B cell (primary cell): ENCODE data around the gene NTM. TPM values are rescaled to one million over a fixed set of nuclear protein-coding genes. Genes with fewer than 3 reads are reported as not detected.

ENCODE experiments used
- ATAC-seq: fragments of 200-7000 bp; cut with Tn5 transposase; one replicate; pipeline ENCODE4 v1.10.0; 2021; ENCODE audit warnings: low read depth, mild to moderate bottlenecking, moderate number of reproducible peaks, moderate library complexity
- CTCF ChIA-PET: fragments of 350-600 bp; sonication (Branson Sonifier 250); formaldehyde crosslinking; loops from one replicate; lab custom pipeline; 2021; ENCODE audit warnings: antibody characterized with exemption, inconsistent platforms; lab: Charles Lee
- POLR2A ChIA-PET: fragments of 350-600 bp; sonication (Branson Sonifier 250); formaldehyde crosslinking; loops from one replicate; lab custom pipeline; 2021; ENCODE audit warnings: antibody characterized with exemption; lab: Charles Lee
- DNase-seq: peaks from one replicate; pipeline ENCODE4 v3.0.0; 2013
- H2AFZ ChIP-seq: 2 replicates; pipeline ENCODE4 v1.6.1; 2012; ENCODE audit warnings: mild to moderate bottlenecking, low read depth, low read length; ENCODE audit not compliant: insufficient read depth, poor library complexity, severe bottlenecking
- H3K27ac ChIP-seq, 2 donors: 1 replicate in 1 of 2; 2 replicates in 1 of 2; pipeline ENCODE4 v1.5.1; 2012 to 2013; ENCODE audit warnings: low read length in 2 of 2, mild to moderate bottlenecking in 2 of 2, moderate library complexity in 1 of 2
- H3K27me3 ChIP-seq, 4 experiments: fragments of 200-600 bp in 1 of 4; sonication (generic) in 1 of 4; replicated peaks in 1 of 4; 1 replicate in 2 of 4; 2 replicates in 2 of 4; pipeline versions ENCODE4 v1.6.1 to v1.7.0; 2013 to 2016; ENCODE audit warnings: low read length in 3 of 4, mild to moderate bottlenecking in 2 of 4, mixed read lengths in 1 of 4, moderate library complexity in 1 of 4; ENCODE audit not compliant: insufficient read depth in 4 of 4, control insufficient read depth in 3 of 4; ENCODE audit errors: control extremely low read depth in 1 of 4
- H3K36me3 ChIP-seq, 2 experiments: replicated peaks in 1 of 2; 1 replicate in 1 of 2; 2 replicates in 1 of 2; pipeline versions ENCODE4 v1.6.1 to v1.7.1; 2013; ENCODE audit warnings: low read length in 1 of 2; ENCODE audit not compliant: insufficient read depth in 2 of 2, control insufficient read depth in 1 of 2; ENCODE audit errors: control extremely low read depth in 1 of 2, extremely low read depth in 1 of 2
- H3K4me1 ChIP-seq, 2 donors: fragments of 200-600 bp in 1 of 2; sonication (generic) in 1 of 2; 1 replicate in 1 of 2; 2 replicates in 1 of 2; pipeline versions ENCODE4 v1.5.1 to v1.6.1; 2013 to 2017; ENCODE audit warnings: low read length in 2 of 2; ENCODE audit not compliant: control insufficient read depth in 2 of 2, insufficient read depth in 2 of 2
- H3K4me2 ChIP-seq: replicated peaks from 2 replicates; pipeline ENCODE3; 2012; ENCODE audit warnings: mild to moderate bottlenecking, low read depth, low read length; ENCODE audit not compliant: poor library complexity, severe bottlenecking
- H3K4me3 ChIP-seq, 5 experiments: fragments of 200-600 bp in 1 of 5; sonication (generic) in 1 of 5; 1 replicate in 3 of 5; 2 replicates in 2 of 5; pipeline versions ENCODE4 v1.5.1 to v1.7.0; 2011 to 2016; ENCODE audit warnings: low read length in 4 of 5, mild to moderate bottlenecking in 4 of 5, low read depth in 2 of 5, control low read depth in 1 of 5, moderate library complexity in 1 of 5; ENCODE audit not compliant: insufficient read depth in 1 of 5; ENCODE audit errors: control extremely low read depth in 1 of 5, extremely low read depth in 1 of 5
- H3K79me2 ChIP-seq: fragments of 200-600 bp; sonication (generic); one replicate; pipeline ENCODE4 v1.6.0; 2016; ENCODE audit warnings: low read length; ENCODE audit not compliant: control insufficient read depth, insufficient read depth
- H3K9ac ChIP-seq: fragments of 200-600 bp; sonication (generic); 2 replicates; pipeline ENCODE4 v1.6.1; 2017; ENCODE audit warnings: mild to moderate bottlenecking, low read length, moderate library complexity
- H3K9me3 ChIP-seq, 3 donors: one replicate each; pipeline versions ENCODE4 v1.6.1 to v1.7.1; 2013; ENCODE audit warnings: low read length in 2 of 3; ENCODE audit not compliant: control insufficient read depth in 2 of 3, insufficient read depth in 1 of 3; ENCODE audit errors: control extremely low read depth in 1 of 3
- H4K20me1 ChIP-seq: 2 replicates; pipeline ENCODE4 v1.6.0; 2012; ENCODE audit warnings: mild to moderate bottlenecking, low read length; ENCODE audit not compliant: insufficient read depth, control insufficient read depth, poor library complexity, severe bottlenecking
- H3K27ac Mint-ChIP-seq: one replicate; pipeline ENCODE4 v1.8.0; 2021; ENCODE audit warnings: mixed read lengths
- H3K27me3 Mint-ChIP-seq: one replicate; pipeline ENCODE4 v1.8.0; 2021; ENCODE audit warnings: mixed read lengths
- H3K4me1 Mint-ChIP-seq: one replicate; pipeline ENCODE4 v1.8.0; 2021; ENCODE audit warnings: mixed read lengths
- H3K4me3 Mint-ChIP-seq: one replicate; pipeline ENCODE4 v1.8.0; 2021; ENCODE audit warnings: mixed read lengths
- H3K9me3 Mint-ChIP-seq: one replicate; pipeline ENCODE4 v1.8.0; 2022; ENCODE audit warnings: mixed read lengths; ENCODE audit not compliant: insufficient read depth
- EZH2 ChIP-seq: IDR thresholded peaks from 2 replicates; pipeline ENCODE4 v1.6.1; 2012; ENCODE audit warnings: borderline replicate concordance, low read depth, mild to moderate bottlenecking, moderate library complexity, low read length; ENCODE audit not compliant: insufficient read depth, poor library complexity, severe bottlenecking
- WGBS: methylation state at CpG from one replicate; pipeline ENCODE4 v1.1.5; 2013; ENCODE audit warnings: missing lambda C conversion rate; ENCODE audit not compliant: insufficient coverage; 5-methylcytosine and 5-hydroxymethylcytosine counted together
- intact Hi-C: fragments of 100-400 bp; cut with micrococcal nuclease; formaldehyde crosslinking; loops from one replicate; pipeline ENCODE4 v1.10.0; 2022
- polyA plus RNA-seq: library from polyadenylated mRNA; depleted of rRNA; stranded (reverse); fragments of >200 nt; gene quantifications from 2 replicates; pipeline ENCODE4 v1.2.3, GENCODE V29; 2012
- total RNA-seq, 2 donors: library from RNA; stranded (reverse); fragments of 120-200 nt in 1 of 2; gene quantifications; 1 replicate in 1 of 2; 2 replicates in 1 of 2; pipeline versions ENCODE4 v1.2.3 to v1.2.4, GENCODE V29; 2013 to 2022
- TF ChIP-seq, protein P1 (sequence below): fragments of 200-600 bp; IDR thresholded peaks from one replicate; pipeline ENCODE4 v1.8.0; 2022; ENCODE audit warnings: antibody characterized with exemption, mild to moderate bottlenecking

Gene NTM
- total and polyA plus RNA-seq, 2 donors (not counting 1 experiment from before 2014, with no cell fraction given), result not detected

DNA sequence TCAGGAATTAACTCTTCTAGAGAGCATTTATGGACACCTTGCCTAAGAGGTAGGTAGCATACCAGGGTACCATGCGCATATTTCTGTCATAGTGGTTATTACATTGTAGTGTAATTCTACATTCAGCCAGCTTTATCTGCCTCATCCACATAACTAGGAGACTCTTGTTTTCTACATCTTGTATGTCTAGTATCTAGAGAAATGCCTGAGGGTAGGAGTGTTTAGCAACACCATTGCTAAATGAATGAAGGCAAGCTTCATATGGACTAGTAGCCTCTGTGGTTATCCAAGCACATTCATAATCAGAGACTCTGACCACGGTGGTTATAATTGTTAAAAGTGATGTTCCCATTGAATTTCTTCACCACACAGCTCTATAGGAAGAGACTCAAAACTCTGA is 107.9 kb downstream of the NTM start:
- Histone ChIP-seq H3K4me1 (no peaks in the 10 kb centered on the region), H3K27me3 (no peaks in the 10 kb centered on the region), H3K27ac (no peak overlapping the region), H3K4me2 (no peak overlapping the region), H3K36me3 (no peaks in the 10 kb centered on the region), H3K79me2 (no peaks in the 10 kb centered on the region), H3K4me3 (no peak overlapping the region), H4K20me1 (no peaks in the 10 kb centered on the region), H3K9ac (no peak overlapping the region), H3K9me3 (no peaks in the 10 kb centered on the region), H2AFZ (no peak overlapping the region)
- no peak overlapping the region for H3K4me3 Mint-ChIP-seq
- H3K27ac Mint-ChIP-seq, result no peak overlapping the region
- ChIA-PET CTCF (no interaction called here), POLR2A (no interaction called here)
- ATAC-seq (no peak), DNase-seq (no peak)
- intact Hi-C loops, result no loop called here
- H3K4me1 Mint-ChIP-seq, result no peaks in the 10 kb centered on the region
- no peak for TF ChIP-seq EZH2
- TF ChIP-seq, protein P1, sequence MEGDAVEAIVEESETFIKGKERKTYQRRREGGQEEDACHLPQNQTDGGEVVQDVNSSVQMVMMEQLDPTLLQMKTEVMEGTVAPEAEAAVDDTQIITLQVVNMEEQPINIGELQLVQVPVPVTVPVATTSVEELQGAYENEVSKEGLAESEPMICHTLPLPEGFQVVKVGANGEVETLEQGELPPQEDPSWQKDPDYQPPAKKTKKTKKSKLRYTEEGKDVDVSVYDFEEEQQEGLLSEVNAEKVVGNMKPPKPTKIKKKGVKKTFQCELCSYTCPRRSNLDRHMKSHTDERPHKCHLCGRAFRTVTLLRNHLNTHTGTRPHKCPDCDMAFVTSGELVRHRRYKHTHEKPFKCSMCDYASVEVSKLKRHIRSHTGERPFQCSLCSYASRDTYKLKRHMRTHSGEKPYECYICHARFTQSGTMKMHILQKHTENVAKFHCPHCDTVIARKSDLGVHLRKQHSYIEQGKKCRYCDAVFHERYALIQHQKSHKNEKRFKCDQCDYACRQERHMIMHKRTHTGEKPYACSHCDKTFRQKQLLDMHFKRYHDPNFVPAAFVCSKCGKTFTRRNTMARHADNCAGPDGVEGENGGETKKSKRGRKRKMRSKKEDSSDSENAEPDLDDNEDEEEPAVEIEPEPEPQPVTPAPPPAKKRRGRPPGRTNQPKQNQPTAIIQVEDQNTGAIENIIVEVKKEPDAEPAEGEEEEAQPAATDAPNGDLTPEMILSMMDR, result no peak
- no peaks in the 10 kb centered on the region for H3K9me3 Mint-ChIP-seq
- no peaks in the 10 kb centered on the region for H3K27me3 Mint-ChIP-seq
- WGBS, result no CpG with 5 or more reads among the region's 2 CpGs

GRCh38 chr11:131481303-131481702 is 110.9 kb downstream of the NTM start:
- DNase-seq (no peak), ATAC-seq (no peak)
- Histone ChIP-seq H2AFZ (no peak overlapping the region), H3K4me1 (no peaks in the 10 kb centered on the region), H3K27me3 (no peaks in the 10 kb centered on the region), H3K4me2 (no peak overlapping the region), H3K4me3 (no peak overlapping the region), H3K9me3 (no peaks in the 10 kb centered on the region), H3K27ac (no peak overlapping the region), H3K36me3 (no peaks in the 10 kb centered on the region), H4K20me1 (no peaks in the 10 kb centered on the region), H3K79me2 (no peaks in the 10 kb centered on the region), H3K9ac (no peak overlapping the region)
- ChIA-PET CTCF (no interaction called here), POLR2A (no interaction called here)
- H3K9me3 Mint-ChIP-seq, result no peaks in the 10 kb centered on the region
- no peak overlapping the region for H3K27ac Mint-ChIP-seq
- no peak overlapping the region for H3K4me3 Mint-ChIP-seq
- intact Hi-C loops, result no loop called here
- H3K4me1 Mint-ChIP-seq, result no peaks in the 10 kb centered on the region
- TF ChIP-seq EZH2, result no peak
- TF ChIP-seq, protein P1, result no peak
- H3K27me3 Mint-ChIP-seq, result no peaks in the 10 kb centered on the region
- 83% methylated on average over 1 of the region's 3 CpGs for whole genome bisulfite sequencing
